Activated CD4-positive, alpha-beta T cell treated with anti-CD3 and anti-CD28 coated beads, Interleukin-2, Interleukin-4, amounts not matched to agents 100 ng/mL and 50 ng/mL, durations not matched to agents 16 hours and 8 hours (primary cell): ENCODE data around the gene NLGN2.

ENCODE experiments used
- DNase-seq: peaks from one replicate; pipeline ENCODE4 v3.0.0-alpha.2; 2020; ENCODE audit warnings: low spot score

NLGN2 gene

DNA sequence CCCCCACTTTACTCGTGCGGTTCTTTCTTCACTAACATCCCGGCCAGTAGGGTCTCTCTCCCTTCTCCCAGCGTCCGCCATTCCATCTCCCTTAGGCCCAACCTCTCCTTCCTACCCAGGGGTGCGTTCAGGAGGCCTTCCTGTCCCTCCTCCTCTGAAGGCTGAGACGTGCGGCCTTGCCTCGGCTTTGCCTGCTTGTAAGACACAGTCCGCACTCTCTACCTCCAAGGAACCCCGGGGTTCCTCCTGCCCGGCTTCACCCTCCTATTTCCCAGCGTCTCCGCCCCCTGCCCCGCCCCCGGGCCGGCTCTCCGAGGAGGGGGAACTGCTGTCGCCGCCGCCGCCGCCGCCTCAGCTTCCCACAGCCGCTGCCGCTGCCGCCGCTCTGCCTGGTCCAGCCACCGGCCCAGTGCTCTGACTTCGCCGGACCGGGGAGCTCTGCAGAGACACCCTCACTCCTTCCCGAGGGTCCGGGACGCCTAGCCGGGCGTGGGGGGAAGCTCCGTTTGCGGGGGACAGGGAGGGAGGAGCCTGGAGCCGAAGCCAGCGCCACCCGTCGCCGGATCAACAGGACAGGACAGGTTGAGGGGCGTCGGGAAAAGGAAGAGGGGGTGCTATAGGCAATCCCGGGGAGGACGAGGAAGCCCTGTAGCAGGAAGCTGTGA, 30.4 kb downstream of the NLGN2 start:
- peak; percentile 40 for DNase-seq

- DNase-seq, result no peak
These were observed 31.2 kb downstream of the NLGN2 start for GRCh38 chr17:7438656-7439460.

DNA sequence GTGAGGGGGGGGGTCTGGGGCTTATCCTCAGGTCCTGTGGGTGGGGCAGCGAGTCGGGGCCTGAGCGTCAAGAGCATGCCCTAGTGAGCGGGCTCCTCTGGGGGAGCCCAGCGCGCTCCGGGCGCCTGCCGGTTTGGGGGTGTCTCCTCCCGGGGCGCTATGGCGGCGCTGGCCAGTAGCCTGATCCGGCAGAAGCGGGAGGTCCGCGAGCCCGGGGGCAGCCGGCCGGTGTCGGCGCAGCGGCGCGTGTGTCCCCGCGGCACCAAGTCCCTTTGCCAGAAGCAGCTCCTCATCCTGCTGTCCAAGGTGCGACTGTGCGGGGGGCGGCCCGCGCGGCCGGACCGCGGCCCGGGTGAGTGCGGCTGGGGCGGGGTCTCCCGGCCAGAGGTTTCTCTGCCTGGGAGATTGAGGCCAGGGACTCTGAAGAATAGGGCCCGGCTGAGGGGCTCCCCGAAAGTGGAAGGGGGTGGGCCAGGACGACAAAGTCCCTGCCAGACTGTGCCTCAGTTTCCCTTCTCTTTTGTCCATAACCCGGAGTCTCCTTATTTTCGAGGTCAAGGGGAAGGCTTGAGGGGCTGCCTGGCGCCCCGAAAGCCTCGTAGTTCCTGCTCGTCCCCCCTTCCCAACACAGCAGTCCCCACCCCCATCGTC, 31.9 kb downstream of the NLGN2 start, which contains the start of gene FGF11:
Gene FGF11, plus strand, starts transcription at position 51 of the 651 bp plus-strand sequence. Its CDS starts 109 bp downstream, at position 160.
- DNase-seq, result no peak

DNA sequence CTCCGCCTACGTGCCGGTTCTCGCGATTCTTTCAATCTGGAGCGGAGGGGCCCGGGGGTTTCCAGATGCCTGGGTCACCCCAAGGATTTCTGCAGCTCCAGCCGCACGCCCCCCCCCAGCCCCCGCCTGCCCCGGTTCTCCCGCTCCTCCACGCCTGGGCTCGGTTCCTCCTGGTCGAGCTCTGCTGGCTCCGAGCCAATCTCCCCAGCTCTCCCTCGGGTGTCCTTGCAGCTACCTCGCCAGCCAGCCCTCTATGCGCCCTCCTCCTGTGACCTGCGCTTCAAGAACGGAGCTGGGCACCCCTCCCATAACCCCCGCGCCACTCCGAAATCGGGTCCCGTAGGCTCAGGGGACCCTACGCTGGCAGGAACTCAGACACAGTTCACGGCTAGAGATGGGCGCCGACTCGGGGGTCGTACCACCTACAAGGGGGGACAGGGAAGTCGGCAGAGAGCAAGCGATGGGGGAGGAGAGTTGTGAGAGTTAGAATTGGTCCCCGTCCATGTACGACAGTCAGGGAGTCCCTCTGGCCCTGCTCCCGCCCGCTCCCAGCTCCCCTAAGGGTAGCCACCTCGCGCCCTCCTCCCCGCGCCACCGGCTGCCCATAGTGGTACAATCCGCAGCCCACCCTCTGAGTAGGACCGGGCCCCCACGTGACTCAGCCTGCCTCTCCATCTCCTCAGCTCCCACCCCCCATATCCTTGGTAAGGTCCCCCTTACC, 32.6 kb downstream of the NLGN2 start:
- DNase-seq, result no peak

DNA sequence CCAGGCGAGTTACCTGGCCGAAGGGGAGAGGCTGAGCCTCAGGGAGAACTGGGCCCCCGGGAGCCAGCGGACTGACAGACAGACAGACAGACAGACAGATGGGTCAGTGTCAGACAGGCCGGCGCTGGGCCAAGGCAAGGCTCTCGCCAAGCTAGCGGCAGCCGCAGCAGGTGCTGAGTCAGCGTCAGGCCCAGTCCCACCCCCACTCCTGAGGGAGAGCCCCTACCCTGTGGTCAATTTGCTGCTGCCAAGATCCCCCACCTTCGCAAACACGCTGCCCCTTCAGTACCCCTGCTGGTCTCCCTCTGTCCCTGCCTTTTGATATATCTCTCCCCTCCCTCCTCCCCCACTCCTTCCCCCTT, 33.2 kb downstream of the NLGN2 start:
- DNase-seq, result no peak

DNA sequence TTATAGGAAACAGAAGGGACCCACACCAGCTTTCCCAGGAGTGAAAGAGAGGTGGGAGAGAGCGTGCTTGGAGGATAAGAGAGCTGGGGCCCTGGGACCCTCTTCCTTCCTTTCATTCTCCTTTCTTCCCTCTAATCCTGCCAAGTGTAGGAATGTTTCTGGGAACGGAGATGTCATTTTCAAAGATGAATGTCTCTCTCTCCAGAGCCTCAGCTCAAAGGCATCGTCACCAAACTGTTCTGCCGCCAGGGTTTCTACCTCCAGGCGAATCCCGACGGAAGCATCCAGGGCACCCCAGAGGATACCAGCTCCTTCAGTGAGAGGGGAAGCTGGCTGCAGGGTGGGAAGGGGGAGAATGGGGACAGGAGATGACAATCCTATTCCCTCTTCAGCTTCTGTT, 33.6 kb downstream of the NLGN2 start:
- no peak for DNase-seq

GRCh38 chr17:7442142-7442541, 34.5 kb downstream of the NLGN2 start:
- DNase-seq, result no peak

DNA sequence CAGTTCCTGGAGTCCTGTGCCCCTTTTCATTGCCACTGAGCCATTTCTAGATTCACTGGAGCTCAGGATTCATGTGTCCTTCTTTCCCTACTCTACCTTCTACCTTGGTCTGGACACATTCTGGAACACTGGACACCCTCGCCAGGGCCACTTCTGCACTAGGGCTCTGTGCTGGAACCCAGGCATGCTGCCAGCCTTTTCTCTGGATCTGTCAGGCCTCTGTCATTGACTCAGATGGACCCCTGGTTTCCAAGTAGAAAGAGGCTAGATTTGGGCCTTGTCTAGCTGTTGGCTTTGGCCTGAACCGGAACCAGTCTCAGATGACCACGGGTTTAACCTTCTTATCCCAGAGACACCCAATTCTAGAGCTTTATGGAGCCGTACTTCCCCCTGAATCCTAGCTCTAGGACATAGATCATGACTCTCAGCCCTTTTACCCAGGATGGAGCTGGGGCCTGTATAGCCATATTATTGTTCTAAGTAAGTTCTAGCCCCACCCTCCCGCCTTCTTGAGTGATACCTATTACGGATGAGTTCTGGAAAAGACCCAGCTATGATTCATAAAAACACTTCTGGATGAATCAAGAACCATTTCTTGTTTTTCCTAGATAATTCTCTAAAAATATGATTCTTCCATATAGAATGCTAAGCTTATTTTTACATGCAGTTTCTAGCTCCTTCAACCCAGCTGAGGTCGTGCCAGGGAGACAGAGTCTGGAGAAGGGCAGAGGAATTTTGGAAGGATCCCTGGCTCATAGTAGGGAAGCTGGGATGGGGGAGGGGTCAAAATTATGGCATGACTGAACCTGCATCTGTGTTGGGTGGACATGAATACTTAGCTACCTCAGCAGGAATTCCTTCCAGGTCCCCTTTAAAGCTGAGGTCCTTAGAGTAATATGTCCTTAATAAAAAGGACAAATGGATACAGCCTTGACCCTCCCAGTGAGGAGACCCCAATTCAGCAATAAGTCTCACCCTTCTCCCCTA, 36.1 kb downstream of the NLGN2 start:
- DNase-seq, result no peak

DNA sequence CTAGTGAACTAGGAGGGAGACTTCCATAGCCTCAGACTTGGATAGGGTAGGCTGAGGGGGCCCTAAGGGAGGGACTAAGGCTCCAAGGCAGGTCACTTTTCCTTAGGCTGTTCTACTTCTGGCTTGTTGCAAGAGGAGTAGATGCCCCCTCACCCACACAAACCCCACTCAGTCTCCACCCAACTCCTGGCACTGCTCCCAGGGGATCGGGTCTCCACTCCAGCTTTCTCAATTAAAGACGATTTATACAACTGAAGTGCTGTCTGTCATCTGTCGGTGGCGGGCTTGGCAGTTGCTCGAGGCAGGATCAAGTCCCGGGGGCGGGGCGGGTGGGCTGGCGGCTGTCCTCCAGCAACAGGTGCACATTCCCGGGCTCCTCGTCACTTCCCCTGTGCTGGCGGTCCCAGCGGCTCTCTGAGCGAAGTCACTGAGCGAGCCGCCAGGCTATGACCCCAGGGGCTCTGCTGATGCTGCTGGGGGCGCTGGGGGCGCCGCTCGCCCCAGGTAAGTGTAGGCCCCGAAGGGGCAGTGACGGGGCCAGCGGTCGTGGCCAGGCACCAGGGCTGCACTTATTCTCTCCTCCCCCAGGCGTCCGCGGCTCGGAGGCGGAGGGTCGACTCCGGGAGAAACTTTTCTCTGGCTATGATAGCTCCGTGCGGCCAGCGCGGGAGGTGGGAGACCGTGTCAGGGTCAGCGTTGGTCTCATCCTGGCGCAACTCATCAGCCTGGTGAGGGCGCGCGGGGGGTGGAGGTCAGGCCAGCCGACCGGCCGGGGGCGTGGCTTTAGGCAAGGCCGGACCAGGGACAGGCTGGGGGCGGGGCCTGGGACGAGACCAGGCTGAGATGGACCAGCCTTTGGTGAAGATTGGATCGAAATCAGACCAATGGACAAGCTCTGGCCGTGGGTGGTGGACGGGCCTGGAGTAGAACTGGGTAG, 37.3 kb downstream of the NLGN2 start, which contains the start of gene CHRNB1:
Gene CHRNB1, plus strand, starts transcription at position 380 of the 937 bp plus-strand sequence. Its CDS starts 67 bp downstream, at position 447.
- DNase-seq, result no peak

- no peak for DNase-seq
These were observed 37.9 kb downstream of the NLGN2 start for GRCh38 chr17:7445619-7445968.

DNA sequence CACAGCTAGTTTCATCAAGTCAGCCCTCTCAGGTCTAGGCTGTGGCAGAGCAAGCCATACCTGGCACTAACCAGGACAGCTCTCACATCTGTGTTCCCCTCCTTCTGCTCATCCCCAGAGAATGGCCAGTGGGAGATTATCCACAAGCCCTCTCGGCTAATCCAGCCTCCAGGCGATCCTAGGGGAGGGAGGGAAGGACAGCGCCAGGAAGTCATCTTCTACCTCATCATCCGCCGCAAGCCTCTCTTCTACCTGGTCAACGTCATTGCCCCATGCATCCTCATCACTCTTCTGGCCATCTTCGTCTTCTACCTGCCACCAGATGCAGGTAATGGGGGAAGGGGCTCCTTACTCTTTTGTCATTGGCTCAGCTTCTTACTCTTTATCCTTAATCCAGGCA, 40.8 kb downstream of the NLGN2 start:
- DNase-seq, result no peak

DNA sequence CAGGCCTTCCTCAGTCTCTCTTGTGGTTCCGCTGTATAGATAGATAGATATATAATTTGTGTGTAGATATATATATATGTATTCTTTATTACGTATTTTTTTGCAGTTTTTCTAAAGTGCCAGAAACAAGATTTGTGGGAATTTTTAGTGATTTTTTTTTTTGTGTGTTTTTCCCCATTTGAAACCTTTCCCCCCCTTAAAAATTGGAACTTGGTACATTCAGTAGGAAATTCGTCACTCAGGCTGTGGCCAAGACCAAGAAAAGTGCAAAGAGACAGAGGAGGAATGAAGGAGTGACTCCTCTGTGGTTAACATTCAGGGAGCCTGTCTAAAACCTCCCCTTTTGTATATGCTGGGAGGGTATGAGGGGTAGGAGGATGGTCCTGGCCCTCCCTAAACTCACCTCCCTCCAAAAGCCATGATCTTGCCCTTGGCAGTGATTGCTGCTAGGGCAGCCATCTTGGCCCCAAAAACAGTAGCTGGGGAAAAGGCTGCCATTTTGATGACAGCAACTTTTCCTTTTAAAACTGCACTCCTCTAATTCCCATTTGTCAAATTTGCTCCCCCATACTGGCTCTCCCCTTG, 52.4 kb downstream of the NLGN2 start:
- no peak for DNase-seq

- no peak for DNase-seq
These were observed 53.4 kb downstream of the NLGN2 start for GRCh38 chr17:7460850-7461660.

- DNase-seq, result no peak
These were observed 55.1 kb downstream of the NLGN2 start for GRCh38 chr17:7462474-7463371.

GRCh38 chr17:7463372-7463846, 55.8 kb downstream of the NLGN2 start:
- DNase-seq, result no peak

GRCh38 chr17:7464081-7464480, 56.4 kb downstream of the NLGN2 start:
- no peak for DNase-seq

DNA sequence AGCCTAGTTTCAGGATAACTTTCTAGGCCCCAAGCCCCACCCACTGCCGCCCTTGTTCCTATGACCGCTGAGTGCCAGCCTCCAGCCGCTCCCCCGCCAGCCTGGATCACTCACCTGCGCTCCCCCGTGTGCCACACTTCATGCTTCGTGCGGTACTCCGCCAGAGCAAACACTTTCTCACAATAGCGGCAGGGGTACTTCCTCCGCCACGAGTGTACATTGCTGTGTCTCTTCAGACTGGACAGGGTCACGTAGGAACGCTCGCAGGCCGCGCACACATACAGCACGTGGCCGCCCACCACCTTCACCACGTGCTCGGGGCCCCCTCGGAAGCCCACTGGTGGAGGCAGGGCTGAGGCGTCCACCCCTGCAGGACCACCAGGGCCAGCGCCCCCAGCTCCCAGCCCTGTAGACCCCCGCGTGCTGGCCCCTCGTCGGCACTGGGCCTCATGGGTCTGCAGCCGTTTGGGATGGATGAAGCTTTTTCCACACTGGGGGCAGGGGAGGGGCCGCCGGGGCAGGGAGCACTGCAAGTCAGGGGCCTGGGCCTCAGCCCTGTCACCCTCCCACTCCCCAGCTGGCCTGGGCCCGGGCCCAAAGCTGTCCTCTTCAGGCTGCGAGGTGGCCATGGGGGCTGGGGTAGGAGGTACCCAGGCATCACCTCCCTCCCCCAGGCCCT, 58.1 kb downstream of the NLGN2 start:
- no peak for DNase-seq
